PC-3 (cell line): ENCODE data around the gene CLCN4.

Experiments
- EZH2 ChIP-seq: fragments of 300-600 bp; sonication (generic); IDR thresholded peaks from one replicate; pipeline ENCODE4 v1.6.1; 2017; ENCODE audit warnings: antibody characterized with exemption, mild to moderate bottlenecking, low read length; ENCODE audit not compliant: unreplicated experiment
- EZH2phosphoT487 ChIP-seq: fragments of 300-600 bp; sonication (generic); IDR thresholded peaks from 2 replicates; pipeline ENCODE4 v1.6.1; 2018; ENCODE audit warnings: mild to moderate bottlenecking, antibody characterized with exemption, low read length, borderline replicate concordance
- TF ChIP-seq, protein P1 (sequence below): fragments of 300-600 bp; sonication (generic); conservative IDR thresholded peaks from 2 replicates; pipeline ENCODE4 v1.5.1; 2017; ENCODE audit warnings: antibody characterized with exemption, low read depth, mild to moderate bottlenecking, low read length

DNA sequence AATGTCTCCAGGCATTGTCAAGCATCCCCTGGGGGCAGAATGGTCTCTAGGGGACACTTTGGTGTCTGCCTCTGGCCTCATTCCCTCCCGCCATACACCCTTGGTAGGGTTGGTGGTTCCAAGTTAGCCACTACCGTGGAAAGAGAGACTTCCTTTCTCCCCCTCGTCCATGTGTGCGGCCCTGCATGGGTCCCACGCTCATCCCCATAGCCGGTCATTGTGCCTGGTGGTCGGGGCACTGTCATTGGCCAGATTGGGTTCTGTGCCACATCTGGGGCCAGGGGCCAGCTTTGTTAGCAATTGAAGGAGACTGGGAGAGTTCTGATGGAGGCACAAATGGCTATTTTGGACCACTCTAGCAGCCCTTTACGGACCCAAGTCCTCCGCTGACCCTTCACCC is 17.3 kb downstream of the CLCN4 start:
- TF ChIP-seq, protein P1, sequence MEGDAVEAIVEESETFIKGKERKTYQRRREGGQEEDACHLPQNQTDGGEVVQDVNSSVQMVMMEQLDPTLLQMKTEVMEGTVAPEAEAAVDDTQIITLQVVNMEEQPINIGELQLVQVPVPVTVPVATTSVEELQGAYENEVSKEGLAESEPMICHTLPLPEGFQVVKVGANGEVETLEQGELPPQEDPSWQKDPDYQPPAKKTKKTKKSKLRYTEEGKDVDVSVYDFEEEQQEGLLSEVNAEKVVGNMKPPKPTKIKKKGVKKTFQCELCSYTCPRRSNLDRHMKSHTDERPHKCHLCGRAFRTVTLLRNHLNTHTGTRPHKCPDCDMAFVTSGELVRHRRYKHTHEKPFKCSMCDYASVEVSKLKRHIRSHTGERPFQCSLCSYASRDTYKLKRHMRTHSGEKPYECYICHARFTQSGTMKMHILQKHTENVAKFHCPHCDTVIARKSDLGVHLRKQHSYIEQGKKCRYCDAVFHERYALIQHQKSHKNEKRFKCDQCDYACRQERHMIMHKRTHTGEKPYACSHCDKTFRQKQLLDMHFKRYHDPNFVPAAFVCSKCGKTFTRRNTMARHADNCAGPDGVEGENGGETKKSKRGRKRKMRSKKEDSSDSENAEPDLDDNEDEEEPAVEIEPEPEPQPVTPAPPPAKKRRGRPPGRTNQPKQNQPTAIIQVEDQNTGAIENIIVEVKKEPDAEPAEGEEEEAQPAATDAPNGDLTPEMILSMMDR = no peak
- TF ChIP-seq EZH2phosphoT487 (no peak), EZH2 (no peak)
